Measurements from ENCODE around the gene SYF2.
A peak's percentile ranks its signal among the peaks of the same experiment; 100 is the strongest.

SYF2 gene

GRCh38 chr1:25205786-25206185 lies 26.5 kb downstream of the SYF2 start (continued):
- TF ChIP-seq, protein P1, sequence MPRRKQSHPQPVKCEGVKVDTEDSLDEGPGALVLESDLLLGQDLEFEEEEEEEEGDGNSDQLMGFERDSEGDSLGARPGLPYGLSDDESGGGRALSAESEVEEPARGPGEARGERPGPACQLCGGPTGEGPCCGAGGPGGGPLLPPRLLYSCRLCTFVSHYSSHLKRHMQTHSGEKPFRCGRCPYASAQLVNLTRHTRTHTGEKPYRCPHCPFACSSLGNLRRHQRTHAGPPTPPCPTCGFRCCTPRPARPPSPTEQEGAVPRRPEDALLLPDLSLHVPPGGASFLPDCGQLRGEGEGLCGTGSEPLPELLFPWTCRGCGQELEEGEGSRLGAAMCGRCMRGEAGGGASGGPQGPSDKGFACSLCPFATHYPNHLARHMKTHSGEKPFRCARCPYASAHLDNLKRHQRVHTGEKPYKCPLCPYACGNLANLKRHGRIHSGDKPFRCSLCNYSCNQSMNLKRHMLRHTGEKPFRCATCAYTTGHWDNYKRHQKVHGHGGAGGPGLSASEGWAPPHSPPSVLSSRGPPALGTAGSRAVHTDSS (tag by site-specific recombination; IDR thresholded peaks at IDR 0.05): no peak
- no peak for TF ChIP-seq KLF10 (tag by site-specific recombination; IDR thresholded peaks at IDR 0.05)
- no peak for TF ChIP-seq REPIN1 (tag by site-specific recombination; IDR thresholded peaks at IDR 0.05; ENCODE audit: low read depth)
- TF ChIP-seq, protein P2, sequence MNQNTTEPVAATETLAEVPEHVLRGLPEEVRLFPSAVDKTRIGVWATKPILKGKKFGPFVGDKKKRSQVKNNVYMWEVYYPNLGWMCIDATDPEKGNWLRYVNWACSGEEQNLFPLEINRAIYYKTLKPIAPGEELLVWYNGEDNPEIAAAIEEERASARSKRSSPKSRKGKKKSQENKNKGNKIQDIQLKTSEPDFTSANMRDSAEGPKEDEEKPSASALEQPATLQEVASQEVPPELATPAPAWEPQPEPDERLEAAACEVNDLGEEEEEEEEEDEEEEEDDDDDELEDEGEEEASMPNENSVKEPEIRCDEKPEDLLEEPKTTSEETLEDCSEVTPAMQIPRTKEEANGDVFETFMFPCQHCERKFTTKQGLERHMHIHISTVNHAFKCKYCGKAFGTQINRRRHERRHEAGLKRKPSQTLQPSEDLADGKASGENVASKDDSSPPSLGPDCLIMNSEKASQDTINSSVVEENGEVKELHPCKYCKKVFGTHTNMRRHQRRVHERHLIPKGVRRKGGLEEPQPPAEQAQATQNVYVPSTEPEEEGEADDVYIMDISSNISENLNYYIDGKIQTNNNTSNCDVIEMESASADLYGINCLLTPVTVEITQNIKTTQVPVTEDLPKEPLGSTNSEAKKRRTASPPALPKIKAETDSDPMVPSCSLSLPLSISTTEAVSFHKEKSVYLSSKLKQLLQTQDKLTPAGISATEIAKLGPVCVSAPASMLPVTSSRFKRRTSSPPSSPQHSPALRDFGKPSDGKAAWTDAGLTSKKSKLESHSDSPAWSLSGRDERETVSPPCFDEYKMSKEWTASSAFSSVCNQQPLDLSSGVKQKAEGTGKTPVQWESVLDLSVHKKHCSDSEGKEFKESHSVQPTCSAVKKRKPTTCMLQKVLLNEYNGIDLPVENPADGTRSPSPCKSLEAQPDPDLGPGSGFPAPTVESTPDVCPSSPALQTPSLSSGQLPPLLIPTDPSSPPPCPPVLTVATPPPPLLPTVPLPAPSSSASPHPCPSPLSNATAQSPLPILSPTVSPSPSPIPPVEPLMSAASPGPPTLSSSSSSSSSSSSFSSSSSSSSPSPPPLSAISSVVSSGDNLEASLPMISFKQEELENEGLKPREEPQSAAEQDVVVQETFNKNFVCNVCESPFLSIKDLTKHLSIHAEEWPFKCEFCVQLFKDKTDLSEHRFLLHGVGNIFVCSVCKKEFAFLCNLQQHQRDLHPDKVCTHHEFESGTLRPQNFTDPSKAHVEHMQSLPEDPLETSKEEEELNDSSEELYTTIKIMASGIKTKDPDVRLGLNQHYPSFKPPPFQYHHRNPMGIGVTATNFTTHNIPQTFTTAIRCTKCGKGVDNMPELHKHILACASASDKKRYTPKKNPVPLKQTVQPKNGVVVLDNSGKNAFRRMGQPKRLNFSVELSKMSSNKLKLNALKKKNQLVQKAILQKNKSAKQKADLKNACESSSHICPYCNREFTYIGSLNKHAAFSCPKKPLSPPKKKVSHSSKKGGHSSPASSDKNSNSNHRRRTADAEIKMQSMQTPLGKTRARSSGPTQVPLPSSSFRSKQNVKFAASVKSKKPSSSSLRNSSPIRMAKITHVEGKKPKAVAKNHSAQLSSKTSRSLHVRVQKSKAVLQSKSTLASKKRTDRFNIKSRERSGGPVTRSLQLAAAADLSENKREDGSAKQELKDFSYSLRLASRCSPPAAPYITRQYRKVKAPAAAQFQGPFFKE (tag by site-specific recombination; IDR thresholded peaks at IDR 0.05; ENCODE audit: borderline replicate concordance): no peak

GRCh38 chr1:25204797-25205480 lies 27.4 kb downstream of the SYF2 start:
- CTCF ChIA-PET: interaction anchor here (0.5 to 4.5 kb wide), 41 partner anchors 8 to 1380 kb away, joined by 3 to 17 read pairs (median 4); no protein-coding TSS in a partner anchor
- no peak overlapping the region for H3K27ac ChIP-seq (ENCODE audit: extremely low read depth, low read depth, low read length)
- H3K36me3 ChIP-seq (ENCODE audit: control insufficient read depth in 2 of 2, insufficient read depth in 1 of 2, low read length in 2 of 2): no peaks in the 10 kb centered on the region
- POLR2A ChIA-PET: interaction anchor here (0.6 kb wide), 1 partner anchor 31 kb away, joined by 4 read pairs; no protein-coding TSS in a partner anchor
- TF ChIP-seq ZNF660 (tag by site-specific recombination; IDR thresholded peaks at IDR 0.05) (0 out of 2 replicates have a peak, but pooled peaks have one; percentile 27), ZNF654 (tag by site-specific recombination; IDR thresholded peaks at IDR 0.05; ENCODE audit: low read depth) (peak; percentile 68), ZNF341 (tag by site-specific recombination; IDR thresholded peaks at IDR 0.05; ENCODE audit: low read depth) (peak; percentile 47)
- TF ChIP-seq, protein P3, sequence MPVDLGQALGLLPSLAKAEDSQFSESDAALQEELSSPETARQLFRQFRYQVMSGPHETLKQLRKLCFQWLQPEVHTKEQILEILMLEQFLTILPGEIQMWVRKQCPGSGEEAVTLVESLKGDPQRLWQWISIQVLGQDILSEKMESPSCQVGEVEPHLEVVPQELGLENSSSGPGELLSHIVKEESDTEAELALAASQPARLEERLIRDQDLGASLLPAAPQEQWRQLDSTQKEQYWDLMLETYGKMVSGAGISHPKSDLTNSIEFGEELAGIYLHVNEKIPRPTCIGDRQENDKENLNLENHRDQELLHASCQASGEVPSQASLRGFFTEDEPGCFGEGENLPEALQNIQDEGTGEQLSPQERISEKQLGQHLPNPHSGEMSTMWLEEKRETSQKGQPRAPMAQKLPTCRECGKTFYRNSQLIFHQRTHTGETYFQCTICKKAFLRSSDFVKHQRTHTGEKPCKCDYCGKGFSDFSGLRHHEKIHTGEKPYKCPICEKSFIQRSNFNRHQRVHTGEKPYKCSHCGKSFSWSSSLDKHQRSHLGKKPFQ (tag by site-specific recombination; IDR thresholded peaks at IDR 0.05): no peak
- H3K4me1 ChIP-seq (ENCODE audit: control insufficient read depth, insufficient read depth, low read length): no peaks in the 10 kb centered on the region
- no peak overlapping the region for H3K4me3 ChIP-seq (ENCODE audit: low read depth, low read length)
- no peaks in the 10 kb centered on the region for H3K9me3 ChIP-seq (ENCODE audit: control insufficient read depth, insufficient read depth, low read depth, low read length)

DNA sequence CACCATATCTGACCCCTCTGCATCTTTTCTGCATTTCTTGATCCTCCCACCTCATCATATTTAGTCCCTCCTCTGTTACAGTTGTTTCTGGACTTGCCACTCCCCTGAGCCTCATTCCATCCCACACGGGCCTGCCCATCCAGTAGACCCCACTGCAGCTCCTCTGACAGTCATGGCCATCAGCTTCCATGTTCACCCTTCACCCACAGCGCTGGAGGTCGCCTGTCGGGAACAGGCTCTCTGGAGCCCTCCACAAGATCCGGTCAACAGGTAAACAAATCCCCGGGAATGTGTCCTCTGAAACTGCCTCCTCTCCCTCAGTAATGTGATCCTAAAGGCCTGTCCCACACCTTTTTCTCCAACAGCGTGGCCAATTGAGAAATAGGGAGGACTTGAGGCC lies 31.3 kb downstream of the SYF2 start:
- Histone ChIP-seq H3K4me3 (ENCODE audit: low read depth, low read length) (no peak overlapping the region), H3K27ac (ENCODE audit: extremely low read depth, low read depth, low read length) (no peak overlapping the region), H3K4me1 (ENCODE audit: control insufficient read depth, insufficient read depth, low read length) (no peaks in the 10 kb centered on the region; the same call in 1 of the 2 replicates), H3K9me3 (ENCODE audit: control insufficient read depth, insufficient read depth, low read depth, low read length) (no peaks in the 10 kb centered on the region), H3K36me3 (ENCODE audit: control insufficient read depth in 2 of 2, insufficient read depth in 1 of 2, low read length in 2 of 2) (no peaks in the 10 kb centered on the region)
- POLR2A ChIA-PET: no interaction called here
- CTCF ChIA-PET: no interaction called here
- TF ChIP-seq ZSCAN23 (tag by site-specific recombination; IDR thresholded peaks at IDR 0.05): no peak
- no peak for TF ChIP-seq ZNF837 (tag by site-specific recombination; IDR thresholded peaks at IDR 0.05)
- no peak for TF ChIP-seq GLIS2 (tag by site-specific recombination; IDR thresholded peaks at IDR 0.05)

All from HEK293 (cell line).